HTERT RPE-1 (cell line): ENCODE data around the gene CFAP97D2.
"Not testable (repeated sequence)": the region's sequence is repeated elsewhere in the genome, so short reads cannot be mapped to it uniquely, and the experiment has no call there.

Source experiments
- in situ Hi-C: fragments of 300-500 bp; cut with MboI; formaldehyde crosslinking; loops from 4 replicates; pipeline ENCODE4 v1.14.3; 2020; ENCODE audit warnings: low sequenced_read_pairs

The CFAP97D2 gene

DNA sequence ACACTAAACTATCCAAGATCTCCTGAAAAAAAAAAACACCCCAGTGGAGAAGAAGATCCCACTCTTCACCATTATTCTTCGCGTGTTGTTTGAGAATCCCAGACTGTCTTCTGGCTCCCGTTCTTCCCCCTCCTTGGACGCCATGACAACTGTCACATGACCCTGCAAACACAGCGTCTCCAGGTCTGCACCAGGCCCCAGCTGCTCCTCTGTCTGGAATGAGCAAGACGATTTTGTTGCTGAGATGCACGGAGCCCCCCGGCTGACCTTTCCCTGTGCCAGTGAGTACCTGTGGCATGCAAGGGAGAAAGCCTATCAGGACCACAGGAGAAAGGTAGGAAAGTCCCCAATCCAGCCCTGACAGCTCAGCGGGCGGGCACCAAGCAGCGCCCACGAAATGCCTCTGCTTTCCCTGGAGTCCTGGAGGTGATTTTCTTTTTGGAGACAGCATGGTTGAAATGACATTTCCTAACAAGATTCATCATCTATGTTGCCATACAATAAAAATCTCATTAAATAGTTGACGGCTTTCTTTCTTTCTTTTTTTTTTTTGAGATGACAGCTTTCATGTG lies at the start of gene CFAP97D2:
TSS of gene CFAP97D2 (plus strand) at position 171 of the 572 bp plus-strand sequence. CDS start at position 245, 74 bp downstream.
- in situ Hi-C loops = no loop called here

DNA sequence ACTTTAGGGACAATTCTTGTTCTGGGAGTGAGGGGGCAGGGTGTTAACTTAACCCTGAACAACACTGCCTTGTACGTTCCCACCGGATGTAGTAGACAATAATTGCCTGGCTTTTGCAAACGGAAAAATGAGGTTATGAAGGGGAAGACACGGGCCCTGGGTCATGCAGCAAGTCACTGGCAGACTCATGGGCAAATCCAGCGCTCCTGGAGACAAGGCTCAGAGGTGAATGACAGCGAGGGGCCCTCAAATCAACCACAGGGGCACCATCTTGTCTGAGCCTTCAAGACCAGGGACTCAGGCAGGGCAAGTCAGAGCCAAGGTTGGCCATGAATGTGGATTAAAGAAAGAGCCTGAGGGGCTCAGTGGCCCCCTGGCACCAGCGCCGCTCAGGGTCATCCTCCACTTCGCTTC lies 49.4 kb upstream of the CFAP97D2 start:
- in situ Hi-C loops = no loop called here

DNA sequence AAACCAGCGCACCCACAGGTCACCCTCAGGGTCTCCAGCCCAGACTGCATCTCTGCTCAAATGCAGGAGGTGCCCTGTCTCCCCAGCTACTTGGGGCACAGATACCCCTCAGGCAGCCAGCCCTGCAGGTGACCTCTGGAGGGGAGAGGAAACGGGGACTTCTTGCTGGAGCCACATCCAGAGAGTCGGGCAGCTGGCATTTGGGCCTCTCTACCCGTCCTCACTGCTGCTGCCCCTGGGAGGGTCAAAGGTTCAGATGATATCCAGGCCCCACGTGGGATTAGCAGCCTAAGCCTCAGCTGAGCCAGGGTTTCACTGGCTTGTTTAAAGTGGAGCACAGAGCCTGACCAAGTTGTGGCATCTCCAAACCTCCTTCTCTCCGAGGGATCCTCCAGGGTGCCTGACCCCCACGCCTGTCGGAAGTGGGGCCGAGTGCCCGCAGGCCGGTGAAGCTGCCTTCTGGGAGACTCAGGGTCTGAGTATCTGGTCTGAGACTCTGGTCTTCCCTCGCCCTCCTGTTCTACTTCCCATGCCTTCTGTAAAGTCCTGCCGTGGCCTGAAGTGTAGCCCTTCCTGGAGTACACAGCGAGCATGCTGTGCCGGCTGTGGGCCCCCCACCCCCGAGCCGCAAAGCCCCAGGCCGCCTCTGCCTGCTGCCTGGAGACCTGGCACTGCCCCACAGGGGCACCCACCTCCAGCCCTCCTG lies 48.8 kb upstream of the CFAP97D2 start:
- in situ Hi-C loops = no loop called here

DNA sequence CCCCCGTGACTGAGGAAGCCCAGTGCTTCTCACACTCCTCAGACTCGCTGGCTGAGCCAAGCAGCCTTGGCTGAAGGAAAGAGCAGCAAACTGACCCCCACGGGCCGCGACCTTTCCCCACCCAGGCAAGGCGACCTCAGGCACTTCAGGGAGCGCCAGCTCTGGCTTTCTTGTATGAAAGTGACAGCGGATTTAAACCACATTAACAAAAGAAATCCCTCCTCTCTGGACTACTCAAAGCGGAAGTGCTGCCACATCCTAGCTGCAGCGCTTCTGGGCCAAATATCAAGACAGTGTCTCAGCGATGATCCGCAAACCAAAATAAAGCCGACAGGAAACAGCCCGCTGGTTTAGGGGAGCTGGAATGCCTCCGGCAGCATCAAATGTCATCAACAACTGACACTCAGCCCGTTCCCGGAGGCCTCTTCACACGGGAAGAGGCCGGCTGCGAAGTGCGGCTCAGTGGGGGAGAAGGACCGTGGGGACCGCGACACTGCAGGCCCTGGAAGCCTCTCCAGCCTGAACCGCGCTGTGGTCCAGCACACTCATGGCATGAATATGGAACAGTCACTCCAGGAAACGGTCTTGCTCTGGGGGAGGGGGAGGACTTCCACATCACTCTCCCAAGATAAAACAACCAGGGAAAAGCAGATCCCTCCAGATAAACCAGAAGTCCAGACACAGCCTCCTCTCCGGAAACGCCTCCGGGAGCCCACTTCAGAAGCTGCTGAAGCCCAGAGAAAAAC lies 48.0 kb upstream of the CFAP97D2 start:
- in situ Hi-C loops = no loop called here

DNA sequence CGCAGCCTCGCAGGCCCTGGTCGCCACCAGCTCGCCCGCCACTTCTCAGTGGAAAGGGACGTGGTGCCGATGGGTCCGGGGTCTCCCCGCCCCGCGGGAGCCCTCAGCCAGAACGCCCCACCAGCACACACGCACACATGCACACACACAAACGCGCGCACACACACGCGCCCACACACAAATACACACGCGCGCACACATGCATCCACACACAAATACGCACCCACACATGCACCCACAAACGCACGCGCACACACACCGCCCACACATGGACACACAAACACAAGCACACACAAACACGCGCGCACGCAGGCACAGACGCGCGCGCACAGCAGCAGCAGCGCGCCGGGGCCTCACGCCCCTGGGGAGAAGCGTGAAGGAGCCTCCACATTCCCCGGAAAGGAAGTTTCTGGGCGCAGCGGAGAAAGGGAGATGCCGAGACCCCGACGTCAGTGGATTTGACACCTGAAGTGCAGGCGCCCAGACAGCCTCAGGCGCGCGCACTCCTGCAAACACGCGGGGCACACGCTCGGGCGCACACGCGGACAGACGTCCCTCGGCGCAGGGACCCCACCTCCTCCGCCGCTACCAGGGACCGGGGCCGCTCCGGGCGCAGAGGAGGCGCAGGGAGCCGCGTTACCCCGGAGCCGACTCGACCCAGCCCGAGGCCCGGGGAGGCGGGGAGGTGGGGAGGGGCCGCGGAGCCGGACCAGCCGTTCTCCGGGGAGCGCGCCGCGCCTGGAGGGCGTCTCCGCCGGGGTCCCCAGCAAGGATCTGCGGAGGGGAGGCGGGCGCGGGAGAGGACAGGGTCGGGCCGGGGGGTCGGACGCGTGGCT lies 47.3 kb upstream of the CFAP97D2 start:
- in situ Hi-C loops = no loop called here

DNA sequence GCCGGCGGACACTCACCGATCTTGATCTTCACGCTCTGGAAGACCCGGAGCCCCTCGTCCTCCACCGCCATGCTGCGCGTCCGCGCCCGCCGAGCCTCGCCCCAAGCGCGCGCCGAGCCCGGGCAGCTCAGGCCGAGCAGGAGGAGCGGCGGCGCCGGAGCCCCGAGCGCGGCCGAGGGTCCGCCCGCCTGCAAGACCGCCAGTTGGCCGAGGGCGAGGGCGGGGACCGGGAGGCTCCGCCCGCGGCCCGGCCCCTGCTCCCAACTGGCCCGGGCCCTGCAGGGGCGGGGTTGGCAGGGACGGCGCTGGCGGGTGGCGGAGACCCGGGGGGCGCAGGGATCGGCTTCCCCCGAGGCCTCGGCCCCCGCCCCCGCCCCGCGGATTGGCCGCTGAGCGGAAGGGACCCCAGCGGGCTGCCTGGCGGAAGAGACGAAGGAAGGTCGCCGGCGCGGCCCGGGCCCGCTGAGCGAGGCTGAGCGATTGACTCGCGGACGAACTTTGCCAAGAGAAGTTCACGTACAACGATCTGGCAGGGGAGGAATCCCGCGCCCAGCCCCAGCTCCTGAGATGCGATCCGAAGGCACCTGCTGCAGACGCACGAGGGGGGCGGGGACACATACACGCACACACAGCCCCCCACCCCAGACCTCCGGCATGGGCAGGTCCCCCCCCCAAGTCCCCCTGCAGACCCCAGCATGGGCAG lies 46.5 kb upstream of the CFAP97D2 start, which contains the start of gene RASA3:
TSS of gene RASA3 (minus strand) at position 205 of the 703 bp plus-strand sequence. CDS start at position 71, 134 bp downstream.
- in situ Hi-C loops = no loop called here

DNA sequence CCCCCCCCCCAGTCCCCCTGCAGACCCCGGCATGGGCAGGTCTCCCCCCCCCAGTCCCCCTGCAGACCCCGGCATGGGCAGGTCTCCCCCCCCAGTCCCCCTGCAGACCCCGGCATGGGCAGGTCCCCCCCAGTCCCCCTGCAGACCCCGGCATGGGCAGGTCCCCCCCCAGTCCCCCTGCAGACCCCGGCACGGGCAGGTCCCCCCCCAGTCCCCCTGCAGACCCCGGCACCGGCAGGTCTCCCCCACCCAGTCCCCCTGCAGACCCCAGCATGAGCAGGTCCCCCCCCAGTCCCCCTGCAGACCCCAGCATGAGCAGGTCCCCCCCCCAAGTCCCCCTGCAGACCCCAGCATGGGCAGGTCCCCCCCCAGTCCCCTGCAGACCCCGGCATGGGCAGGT lies 45.9 kb upstream of the CFAP97D2 start:
- in situ Hi-C loops = not testable (repeated sequence)

DNA sequence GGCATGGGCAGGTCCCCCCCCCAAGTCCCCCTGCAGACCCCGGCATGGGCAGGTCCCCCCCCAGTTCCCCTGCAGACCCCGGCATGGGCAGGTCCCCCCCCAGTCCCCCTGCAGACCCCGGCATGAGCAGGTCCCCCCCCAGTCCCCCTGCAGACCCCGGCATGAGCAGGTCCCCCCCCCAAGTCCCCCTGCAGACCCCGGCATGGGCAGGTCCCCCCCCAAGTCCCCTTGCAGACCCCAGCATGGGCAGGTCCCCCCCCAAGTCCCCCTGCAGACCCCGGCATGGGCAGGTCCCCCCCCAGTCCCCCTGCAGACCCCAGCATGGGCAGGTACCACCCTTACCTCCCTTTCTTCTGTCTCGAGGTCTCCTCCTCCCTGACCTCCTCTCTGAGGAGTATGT lies 45.5 kb upstream of the CFAP97D2 start:
- in situ Hi-C loops = not testable (repeated sequence)

DNA sequence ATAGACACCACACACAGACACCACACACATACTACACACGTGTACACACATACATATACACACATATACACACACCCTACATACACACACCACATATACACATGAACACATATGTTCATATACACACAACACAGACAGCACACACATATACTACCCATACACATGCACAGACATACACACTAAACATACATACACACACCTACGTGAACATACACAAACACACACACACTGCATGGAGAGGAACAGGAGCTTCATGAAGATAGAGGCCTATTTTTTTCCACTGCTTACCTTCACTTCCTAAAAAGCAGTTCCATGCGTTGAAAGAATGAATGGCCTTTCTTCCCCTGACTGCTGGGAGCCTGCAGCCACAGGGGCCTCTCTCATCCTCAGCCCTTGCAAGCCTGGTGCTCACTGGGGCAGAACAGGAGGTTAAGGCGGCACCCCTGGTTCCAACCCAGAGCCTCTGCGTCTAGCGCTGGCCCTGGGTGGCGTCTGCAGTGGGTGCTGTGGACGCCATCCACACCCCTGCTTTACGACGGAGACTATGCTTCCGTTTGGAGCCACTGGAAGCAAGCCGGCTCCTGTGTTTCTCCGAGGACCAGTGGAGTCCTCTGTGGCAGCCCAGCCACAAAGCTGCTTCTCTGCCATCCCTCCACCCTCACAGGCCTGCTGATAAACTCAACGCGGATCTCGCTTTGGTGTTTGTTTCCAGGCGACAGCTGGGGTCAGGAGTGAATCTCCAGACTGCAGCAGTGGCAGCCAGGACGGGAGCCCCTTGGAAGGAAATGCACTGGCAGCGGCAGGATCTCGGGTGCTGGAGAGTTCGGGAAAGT lies 44.7 kb upstream of the CFAP97D2 start:
- in situ Hi-C loops = no loop called here

DNA sequence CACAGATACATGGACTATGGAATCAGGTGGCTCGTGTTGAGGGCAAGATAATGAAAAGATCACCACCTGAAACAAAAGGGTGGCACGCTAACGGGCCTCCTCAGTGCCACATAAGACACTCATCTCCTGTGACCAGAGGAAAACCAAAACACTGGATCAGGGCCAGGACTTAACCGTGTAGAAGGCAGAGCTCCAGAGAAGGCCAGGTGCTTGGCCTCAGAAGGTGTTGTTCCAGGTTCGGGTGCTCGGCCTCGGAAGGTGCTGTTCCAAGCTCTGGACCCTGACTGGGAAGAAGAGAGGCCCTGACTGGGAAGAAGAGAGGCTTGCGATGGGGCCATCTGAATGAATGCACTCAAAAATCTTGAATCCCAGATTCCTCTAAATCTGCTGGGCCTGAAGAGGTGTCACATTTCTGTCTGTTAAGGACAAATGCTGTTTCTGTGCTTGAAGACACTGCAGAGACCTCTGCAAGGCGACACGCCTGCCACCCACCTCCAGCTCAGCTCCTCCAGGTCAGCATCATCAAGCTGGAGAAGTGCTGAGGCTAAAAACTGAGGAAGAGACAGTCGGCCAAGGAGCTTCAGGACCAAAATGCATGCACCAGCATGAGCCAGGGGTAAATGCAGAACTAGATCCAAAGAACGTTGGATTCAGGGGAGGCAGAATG lies 44.0 kb upstream of the CFAP97D2 start:
- in situ Hi-C loops = no loop called here

DNA sequence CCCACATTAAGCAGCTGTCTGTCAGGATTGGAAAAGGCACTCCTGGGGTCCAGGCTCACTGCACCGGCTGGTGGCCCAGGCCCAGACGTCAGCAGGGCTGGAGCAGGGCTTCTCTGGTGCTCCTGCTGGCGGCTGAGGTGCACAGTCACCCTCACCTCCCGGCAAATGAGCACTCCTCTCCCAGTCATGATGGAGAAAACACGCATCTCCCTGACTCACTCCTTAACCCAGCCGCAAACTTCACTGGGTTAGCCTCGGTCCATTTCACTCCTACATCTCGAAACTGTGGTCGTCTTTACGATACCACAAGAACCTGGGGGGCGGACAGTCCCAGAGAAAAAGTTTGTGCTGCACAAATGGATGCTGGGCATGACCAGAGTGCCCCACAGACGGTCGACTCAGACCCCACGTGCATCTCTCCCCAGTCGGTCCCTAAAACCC lies 43.3 kb upstream of the CFAP97D2 start:
- in situ Hi-C loops = no loop called here

DNA sequence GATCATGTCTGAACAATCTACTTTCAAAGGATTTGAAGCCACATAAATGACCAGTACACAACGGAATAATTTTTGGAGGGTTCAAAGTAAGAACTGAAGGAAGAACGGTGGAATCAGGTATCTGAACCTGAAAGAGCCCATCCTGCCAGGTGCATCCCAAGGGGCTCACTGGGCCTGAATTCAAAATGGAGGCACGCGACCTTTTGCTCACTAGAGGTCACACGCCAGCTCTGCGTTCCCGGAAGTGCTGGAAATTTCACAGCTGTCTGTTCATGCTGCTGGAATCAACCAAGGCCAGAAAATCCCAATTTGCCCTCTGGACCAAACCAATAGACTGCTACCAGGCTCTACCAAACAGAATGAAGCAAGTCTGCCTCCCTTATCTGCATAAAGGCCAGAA lies 42.5 kb upstream of the CFAP97D2 start:
- in situ Hi-C loops = no loop called here

DNA sequence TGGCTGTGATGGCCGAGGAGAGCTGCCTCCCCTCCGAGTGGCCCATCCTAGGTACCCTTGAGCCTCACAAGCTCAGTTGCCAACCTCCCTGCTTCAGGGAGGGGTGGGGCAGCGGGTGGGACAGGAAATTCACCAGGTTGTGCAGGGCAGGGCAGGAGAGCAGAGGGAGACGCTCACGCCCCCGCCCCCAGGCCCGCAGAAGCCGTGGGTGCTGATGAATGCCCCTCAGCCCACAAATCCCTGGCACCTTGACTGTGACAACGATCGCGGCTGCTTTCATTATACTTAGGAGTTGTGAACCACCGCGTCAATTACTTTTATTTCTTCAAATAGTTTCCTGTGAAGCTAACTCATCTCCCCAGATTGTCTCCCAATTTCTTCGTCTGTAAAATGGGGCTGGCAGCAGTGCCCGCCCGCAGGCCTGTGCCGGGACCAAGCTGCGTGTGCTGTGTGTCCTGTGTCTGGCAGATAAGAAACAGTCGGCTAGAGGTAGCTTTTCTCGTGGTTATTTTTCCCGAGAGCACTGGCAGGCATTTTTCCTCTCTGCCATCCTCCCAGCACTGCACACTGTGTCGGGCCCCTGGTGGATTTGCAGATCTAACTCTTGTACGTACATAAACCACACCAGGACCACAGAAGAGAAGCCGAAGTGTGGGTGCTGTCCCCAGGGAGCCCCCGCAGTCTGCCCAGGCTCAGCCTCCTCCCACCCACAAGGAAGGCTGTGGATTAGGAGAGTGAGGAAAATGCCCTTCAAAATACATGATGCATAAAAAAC lies 38.7 kb upstream of the CFAP97D2 start:
- in situ Hi-C loops = no loop called here

DNA sequence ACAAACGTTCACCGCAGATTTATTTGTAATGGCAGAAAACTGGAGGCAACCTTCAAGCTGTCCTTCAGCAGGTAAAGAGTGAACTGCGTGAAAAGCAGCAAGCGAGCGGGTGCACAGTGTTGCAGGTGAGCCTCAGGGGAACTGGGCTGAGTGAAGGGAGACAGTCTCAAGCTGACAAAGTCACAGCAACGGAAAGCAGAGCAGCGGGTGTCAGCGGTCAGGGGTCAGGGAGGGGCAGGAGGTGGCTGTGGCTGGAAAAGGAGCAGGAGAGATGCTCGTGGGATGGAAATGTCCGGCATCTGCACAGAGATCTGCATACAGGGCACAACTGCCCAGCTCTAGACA lies 38.2 kb upstream of the CFAP97D2 start:
- in situ Hi-C loops = no loop called here

DNA sequence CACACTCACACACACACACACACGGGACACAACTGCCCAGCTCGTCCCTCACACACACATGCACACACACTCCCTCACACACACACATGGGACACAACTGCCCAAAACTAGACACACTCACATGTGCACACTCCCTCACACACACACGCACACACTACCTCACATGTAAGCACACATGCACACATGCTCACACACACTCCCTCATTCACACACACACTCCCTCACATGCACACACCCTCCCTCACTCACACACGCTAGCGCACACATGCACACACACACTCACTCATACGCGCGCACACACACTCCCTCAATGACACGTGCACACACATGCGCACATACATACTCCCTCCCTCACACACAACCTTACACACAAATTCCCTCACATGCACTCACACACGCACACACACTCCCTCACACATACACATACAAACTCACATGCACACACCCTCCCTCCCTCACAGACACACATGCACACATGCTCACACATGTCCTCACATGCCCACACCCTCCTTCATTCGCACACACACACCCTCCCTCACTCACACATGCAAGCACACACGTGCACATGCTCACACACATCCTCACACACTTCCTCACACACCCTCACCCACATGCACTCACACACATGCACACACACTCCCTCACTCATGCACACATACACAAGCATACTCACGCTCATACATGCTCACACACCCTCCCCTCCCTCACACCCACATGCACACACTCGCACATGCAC lies 37.6 kb upstream of the CFAP97D2 start:
- in situ Hi-C loops = no loop called here

DNA sequence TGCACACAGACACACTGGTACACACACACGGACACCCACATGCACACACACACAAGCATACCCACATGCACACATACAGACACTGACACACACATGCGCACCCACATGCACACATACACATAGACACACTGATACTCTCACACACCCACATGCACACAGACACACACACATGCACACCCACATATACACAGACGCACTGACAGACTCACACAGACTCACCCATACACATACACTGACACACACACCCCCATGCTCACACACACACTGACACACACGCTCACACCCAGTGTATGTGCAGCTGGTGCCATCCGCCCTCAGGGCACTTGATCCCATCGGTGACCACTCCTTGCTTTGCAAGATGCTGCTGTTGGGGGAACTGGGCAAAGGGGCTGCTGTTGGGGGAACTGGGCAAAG lies 36.9 kb upstream of the CFAP97D2 start:
- in situ Hi-C loops = no loop called here

DNA sequence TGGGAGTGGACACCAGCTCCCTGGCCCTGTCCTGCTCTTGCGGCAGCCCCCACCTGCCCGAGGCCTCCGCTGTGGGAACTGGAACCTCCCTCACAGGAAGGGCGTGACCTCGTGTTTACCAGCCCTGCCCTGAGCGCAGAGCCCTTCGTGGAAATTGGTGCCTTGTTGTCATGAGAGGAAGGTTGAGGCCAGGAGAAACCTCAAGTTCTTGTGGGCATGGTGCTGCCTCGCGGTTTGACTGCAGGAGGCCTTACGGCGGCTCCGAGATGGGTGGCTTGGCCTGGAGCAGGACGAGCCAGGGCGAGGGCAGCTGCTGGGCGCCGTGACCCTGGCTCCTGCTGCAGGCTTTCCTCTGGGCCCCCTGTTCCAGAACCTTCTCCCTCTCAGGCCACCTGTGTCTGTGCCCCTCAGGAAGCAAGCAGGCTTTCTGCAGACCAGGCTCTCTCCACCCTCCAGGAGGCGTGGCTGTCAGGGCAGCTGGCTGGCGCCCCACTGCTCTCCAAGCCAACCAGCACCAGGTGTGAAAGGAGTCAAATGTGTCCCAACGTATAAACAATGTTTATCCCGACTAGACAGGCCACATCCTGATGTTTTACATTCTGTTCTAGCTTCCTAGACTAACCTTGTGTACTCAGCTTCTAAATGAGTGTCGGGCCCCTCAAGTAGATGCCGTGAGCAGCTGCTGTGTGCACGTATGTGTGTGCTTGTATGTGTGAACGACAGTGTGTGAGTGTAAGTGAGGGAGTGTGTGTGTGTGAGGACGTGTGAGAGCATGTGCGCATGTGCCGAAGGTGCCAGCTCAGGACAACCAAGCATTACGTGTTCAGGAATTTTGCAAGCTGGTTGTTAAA lies 36.2 kb upstream of the CFAP97D2 start:
- in situ Hi-C loops = no loop called here
